HAP-1 (cell line): ENCODE measurements around the gene DDC.

Source experiments
- DNase-seq, 2 experiments: peaks; one replicate each; pipeline ENCODE4 v3.0.0-alpha.2; 2016 to 2020; ENCODE audit warnings: low spot score in 2 of 2
- H3K27me3 ChIP-seq: fragments of 250-450 bp; sonication (Bioruptor Pico); 2 replicates; pipeline ENCODE4 v1.5.1; 2020; ENCODE audit warnings: low read depth, mild to moderate bottlenecking, moderate library complexity
- H3K36me3 ChIP-seq: fragments of 250-450 bp; sonication (Bioruptor Pico); replicated peaks from 2 replicates; pipeline ENCODE4 v1.5.1; 2020; ENCODE audit warnings: mild to moderate bottlenecking
- H3K4me1 ChIP-seq: fragments of 250-450 bp; sonication (Bioruptor Pico); 2 replicates; pipeline ENCODE4 v1.5.1; 2020; ENCODE audit warnings: mild to moderate bottlenecking
- H3K4me3 ChIP-seq: fragments of 250-450 bp; sonication (Bioruptor Pico); 2 replicates; pipeline ENCODE4 v1.5.1; 2020; ENCODE audit warnings: mild to moderate bottlenecking, moderate library complexity
- H3K9me3 ChIP-seq: fragments of 250-450 bp; sonication (Bioruptor Pico); 2 replicates; pipeline ENCODE4 v1.5.1; 2020; ENCODE audit warnings: mild to moderate bottlenecking, moderate library complexity
- in situ Hi-C: fragments of 300-500 bp; cut with MboI; formaldehyde crosslinking; loops from 3 replicates; pipeline ENCODE4 v1.14.3; 2020; ENCODE audit warnings: low sequenced_read_pairs, inconsistent platforms, mixed read lengths

The DDC gene

DNA sequence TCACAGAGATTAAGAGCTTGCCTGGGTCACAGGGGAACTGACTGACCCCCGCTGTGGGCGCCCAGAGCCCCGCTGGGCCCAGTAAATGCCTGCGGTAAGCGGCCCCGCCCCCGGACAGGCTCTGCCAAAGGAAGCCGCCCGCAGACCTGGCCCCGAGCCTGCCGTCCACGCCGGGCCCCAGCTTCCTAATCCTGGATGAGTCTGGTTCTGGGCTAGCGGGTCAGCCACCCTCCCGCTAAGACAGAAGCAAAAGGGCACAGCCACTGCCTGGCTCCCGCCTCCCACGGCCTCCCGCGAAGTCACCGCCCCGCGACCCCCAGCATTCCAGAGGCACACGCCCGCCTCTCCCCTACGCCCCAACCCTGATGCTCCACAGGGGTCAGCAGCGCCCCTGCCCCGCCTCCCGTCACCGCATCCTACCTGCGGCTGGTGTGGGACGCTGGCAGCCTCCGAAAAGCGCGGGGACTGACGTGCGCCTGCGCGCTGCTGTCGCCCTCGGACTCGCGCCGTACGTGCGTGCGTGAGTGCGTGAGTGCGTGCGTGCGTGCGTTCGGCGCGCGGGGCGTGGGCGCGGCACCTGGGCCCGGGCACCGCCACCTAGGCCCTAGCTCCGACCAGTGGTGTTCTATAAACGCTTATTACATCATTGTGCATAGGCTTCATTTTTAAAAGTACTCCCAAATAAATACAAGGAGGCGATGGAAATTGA lies 115.2 kb downstream of the DDC start, which contains the start of gene FIGNL1:
Gene FIGNL1 (minus strand): TSS at position 470 of the 709 bp plus-strand sequence. CDS start 3,063 bp downstream, outside the sequence.
- H3K4me1 ChIP-seq: peaks cover 14% of the 10 kb centered on the region
- peaks cover 25% of the 10 kb centered on the region for H3K36me3 ChIP-seq
- no peaks in the 10 kb centered on the region for H3K9me3 ChIP-seq
- H3K27me3 ChIP-seq: no peaks in the 10 kb centered on the region
- in situ Hi-C loops: loop anchor here (25.0 kb wide), 1 partner anchor 912 kb away; no protein-coding TSS in a partner anchor
- H3K4me3 ChIP-seq: peak within 1 kb of the TSS; percentile 75
- DNase-seq: peak; percentile 68 to 81

DNA sequence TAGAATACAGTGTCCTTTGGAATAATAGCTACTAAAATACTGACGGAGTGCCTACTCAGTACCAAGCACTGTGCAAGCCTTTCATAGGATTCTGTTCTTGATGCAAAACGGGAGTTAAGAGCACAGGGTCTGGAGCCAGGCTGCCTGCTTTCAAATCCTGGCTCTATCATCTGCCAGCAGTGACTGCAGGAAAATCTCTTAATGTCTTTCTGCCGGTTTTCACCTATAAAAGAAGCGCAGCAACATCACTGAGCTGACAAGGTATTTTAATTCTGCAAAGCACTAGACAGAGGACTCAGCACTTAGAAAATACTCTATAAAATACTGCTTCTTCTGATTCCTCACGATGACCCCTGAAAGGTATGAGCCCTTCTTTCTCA lies 115.7 kb downstream of the DDC start:
- Histone ChIP-seq H3K4me1 (peaks cover 14% of the 10 kb centered on the region), H3K27me3 (no peaks in the 10 kb centered on the region), H3K4me3 (peak overlapping the region; percentile 75), H3K36me3 (peaks cover 30% of the 10 kb centered on the region), H3K9me3 (no peaks in the 10 kb centered on the region)
- in situ Hi-C loops: no loop called here
- DNase-seq: no peak

DNA sequence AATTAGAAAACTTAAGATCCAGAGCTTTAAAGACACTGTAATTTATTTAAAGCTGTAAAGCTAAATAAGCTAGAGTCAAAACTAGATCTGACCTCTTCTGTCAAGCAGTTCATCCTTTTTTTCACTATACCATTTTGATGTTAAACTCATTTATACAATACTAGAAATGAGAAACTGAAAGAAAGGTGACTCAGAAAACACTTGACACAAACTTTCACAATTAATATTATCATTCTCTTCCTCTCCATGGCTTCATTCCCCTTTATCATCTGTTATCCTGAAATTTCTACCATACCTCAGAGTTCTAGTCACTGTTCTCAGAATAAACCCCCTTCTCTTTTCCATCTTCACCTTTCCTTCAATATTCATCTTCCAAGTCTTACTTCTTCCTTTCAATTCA lies 116.4 kb downstream of the DDC start:
- H3K4me3 ChIP-seq: no peak overlapping the region; the same call in 1 of the 2 replicates
- H3K9me3 ChIP-seq: no peaks in the 10 kb centered on the region
- peaks cover 14% of the 10 kb centered on the region for H3K4me1 ChIP-seq
- in situ Hi-C loops: no loop called here
- H3K27me3 ChIP-seq: no peaks in the 10 kb centered on the region
- H3K36me3 ChIP-seq: peaks cover 35% of the 10 kb centered on the region
- no peak for DNase-seq

DNA sequence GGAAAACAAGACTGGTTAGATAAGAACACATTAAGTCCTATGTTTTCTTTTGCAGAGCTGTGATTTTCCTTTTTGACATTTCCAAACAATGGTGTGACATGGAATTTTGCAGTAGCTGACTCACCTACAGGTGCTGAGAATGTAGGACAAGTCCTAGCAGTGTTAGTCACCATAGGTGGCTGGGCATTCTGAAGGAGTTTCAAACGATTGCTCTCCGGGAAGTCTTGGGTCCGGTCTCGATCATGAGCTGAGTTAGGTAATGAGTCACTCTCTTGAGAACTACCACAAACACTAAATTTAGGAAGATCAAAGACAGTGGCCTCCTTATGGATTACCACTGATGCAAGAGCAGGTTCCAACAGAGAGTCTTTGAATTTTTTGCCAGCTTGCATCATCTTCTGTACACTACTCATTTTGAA lies 118.7 kb downstream of the DDC start:
- H3K4me3 ChIP-seq: no peak overlapping the region
- no peak for DNase-seq
- H3K36me3 ChIP-seq: peaks cover 42% of the 10 kb centered on the region
- no peaks in the 10 kb centered on the region for H3K9me3 ChIP-seq
- in situ Hi-C loops: no loop called here
- H3K4me1 ChIP-seq: peaks cover 14% of the 10 kb centered on the region
- no peaks in the 10 kb centered on the region for H3K27me3 ChIP-seq

DNA sequence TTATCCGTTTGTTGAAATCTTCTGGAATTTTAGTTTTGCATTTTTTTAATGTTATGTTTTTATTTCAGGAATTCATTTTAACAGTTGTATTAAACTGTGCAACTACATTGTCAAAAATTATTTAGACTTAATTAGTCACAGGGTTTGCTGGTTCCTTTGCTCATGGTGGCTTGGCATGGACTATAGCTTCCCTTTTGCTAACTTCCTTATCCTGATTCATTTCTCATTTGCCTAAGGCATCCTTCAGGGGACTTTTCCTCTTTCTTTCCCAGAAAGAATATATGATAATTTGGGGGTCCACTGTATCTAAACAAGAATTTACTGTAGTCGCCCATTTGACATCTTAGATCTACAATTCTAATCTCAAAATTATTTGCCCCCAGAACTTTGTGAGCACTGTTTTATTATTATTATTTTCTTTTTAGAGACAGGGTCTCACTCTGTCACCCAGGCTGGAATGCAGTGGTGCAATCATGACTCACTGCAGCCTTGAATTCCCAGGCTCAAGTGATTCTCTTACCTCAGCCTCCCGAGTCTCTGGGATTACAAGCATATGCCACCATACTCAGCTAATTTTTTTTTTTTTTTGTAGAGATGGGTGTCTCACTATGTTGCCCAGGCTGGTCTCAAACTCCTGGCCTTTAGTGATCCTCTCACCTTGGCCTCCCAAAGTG lies 128.9 kb downstream of the DDC start:
- no peak for DNase-seq
- in situ Hi-C loops: no loop called here
- Histone ChIP-seq H3K4me3 (no peak overlapping the region), H3K9me3 (no peaks in the 10 kb centered on the region), H3K27me3 (no peaks in the 10 kb centered on the region), H3K36me3 (no peaks in the 10 kb centered on the region), H3K4me1 (peaks cover 13% of the 10 kb centered on the region)

DNA sequence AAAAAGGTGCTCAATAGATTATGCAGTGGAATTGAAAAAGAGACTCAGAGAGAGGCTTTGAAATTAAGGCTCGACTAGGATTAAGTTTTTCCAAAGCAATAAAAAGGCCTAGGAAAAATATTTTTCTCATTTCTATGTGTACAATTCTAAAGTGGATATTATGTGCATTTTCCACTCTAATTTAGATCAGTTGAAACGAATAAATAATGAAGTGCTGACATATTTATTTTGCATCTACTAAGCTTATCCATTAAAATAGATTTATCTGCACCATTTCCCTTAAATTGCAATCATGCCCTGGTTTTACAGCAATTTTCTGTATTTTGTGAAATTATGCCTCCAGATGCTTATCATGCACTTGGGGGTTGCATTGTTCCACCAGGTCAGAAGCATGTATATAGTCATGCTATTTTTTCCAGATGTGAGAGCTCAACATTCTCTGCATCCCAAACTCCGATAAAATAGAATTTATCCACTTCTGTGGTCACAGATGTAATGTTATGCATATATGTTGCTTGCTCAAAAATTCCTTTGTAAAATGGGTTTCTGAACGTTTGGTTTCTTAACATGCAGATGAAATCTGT lies 133.4 kb downstream of the DDC start:
- Histone ChIP-seq H3K36me3 (no peaks in the 10 kb centered on the region), H3K4me3 (no peak overlapping the region), H3K27me3 (no peaks in the 10 kb centered on the region), H3K4me1 (peaks cover 17% of the 10 kb centered on the region), H3K9me3 (no peaks in the 10 kb centered on the region)
- peak in 1 of 2 experiments; percentile 63 for DNase-seq
- in situ Hi-C loops: no loop called here

DNA sequence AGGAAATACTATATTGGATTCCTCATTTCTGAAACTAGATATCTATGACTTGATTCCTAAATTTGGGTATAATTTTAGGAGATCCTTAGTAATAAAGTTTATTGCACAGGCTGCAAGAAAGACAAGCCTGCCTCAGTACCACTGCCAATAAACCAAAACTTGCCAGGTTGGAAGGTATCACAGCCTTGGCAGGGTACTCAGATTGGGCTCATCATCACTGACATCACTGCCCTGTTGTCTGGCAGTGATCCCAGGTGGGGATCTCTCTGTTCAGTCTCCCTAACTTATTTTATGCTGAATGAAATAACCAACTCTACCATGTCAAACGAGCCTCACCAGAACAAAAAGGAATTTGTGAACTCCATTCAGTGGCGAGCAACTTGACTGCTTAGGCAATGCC lies 133.9 kb downstream of the DDC start:
- peaks cover 17% of the 10 kb centered on the region for H3K4me1 ChIP-seq
- no peaks in the 10 kb centered on the region for H3K9me3 ChIP-seq
- no peaks in the 10 kb centered on the region for H3K36me3 ChIP-seq
- in situ Hi-C loops: no loop called here
- peak; percentile 35 to 72 for DNase-seq
- H3K27me3 ChIP-seq: no peaks in the 10 kb centered on the region
- no peak overlapping the region for H3K4me3 ChIP-seq

DNA sequence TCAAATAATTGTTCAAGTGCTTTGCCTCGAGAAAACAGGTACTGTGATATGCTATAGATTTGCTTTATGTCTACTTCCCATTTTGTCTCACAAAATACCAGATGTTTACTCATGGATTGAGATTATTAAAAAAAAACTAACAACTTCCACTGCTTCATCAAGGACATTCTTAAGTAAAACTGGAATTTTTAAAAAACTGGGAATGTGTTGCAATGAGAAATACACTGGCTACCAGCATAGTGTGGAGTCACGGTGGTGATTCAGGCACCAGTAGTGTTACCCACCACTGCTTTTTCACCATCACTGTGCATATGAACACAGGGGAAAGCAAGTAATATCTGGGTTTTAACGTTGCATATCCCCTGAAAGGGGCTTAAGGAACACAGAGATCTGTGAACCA lies 136.3 kb downstream of the DDC start:
- in situ Hi-C loops: no loop called here
- Histone ChIP-seq H3K4me3 (no peak overlapping the region), H3K4me1 (peaks cover 17% of the 10 kb centered on the region), H3K36me3 (no peaks in the 10 kb centered on the region), H3K27me3 (no peaks in the 10 kb centered on the region), H3K9me3 (no peaks in the 10 kb centered on the region)
- DNase-seq: no peak

DNA sequence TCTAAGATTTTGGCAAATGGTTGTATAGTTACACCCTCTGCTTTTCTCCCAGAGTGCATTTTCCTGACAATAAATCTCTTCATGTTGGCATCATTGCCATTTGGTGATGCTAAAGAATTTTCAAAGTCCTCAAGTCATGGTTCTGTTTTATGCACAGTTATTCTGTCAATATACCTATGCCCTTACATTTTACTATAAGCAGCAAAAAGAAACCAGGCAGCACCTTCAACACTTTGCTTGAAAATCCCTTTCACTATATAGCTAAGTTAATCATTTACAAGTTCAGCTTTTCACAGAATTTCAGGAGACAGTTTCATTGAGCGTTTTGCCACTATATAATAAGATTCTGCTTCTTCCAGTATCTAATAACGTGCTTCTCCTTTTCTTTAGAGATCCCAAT lies 137.7 kb downstream of the DDC start:
- H3K4me1 ChIP-seq: peaks cover 14% of the 10 kb centered on the region
- H3K36me3 ChIP-seq: no peaks in the 10 kb centered on the region
- H3K9me3 ChIP-seq: no peaks in the 10 kb centered on the region
- in situ Hi-C loops: no loop called here
- DNase-seq: no peak
- no peak overlapping the region for H3K4me3 ChIP-seq
- H3K27me3 ChIP-seq: no peaks in the 10 kb centered on the region

DNA sequence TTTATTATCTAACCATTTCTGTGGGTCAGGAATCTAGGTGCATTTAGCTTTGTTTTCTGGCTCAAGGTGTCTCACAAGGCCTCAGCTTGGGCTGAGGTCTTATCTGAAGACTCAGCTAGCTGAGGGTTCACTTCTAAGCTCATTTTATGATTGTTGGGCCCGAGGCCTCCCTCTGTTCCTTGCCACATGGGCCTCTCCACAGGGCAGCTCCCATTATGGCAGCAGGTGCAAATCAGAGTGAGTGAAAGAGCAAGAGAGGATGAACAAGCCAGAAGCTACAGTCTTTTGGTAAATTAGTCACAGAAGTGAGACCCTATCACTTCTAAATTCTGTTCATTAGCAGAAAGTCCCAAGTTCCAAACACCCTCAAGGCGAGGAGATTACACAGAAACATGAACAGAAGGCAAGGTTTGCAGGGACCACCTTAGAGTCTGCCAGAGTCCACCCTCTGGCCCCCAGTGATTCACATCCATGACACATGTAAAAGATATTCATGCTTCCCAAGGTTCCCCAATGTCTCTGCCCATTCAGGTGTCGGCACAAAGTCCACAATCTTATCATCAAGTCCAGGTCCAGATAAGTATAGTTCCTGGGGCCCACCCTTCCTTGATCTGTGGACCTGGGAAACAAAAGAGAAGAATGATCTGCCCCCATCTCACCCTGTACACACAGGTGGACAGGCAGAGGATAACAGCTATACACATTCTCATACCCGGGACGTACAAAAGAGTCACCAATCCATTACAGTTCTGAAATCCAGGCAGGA lies 138.7 kb downstream of the DDC start:
- H3K36me3 ChIP-seq: no peaks in the 10 kb centered on the region
- DNase-seq: no peak
- H3K9me3 ChIP-seq: no peaks in the 10 kb centered on the region
- peaks cover 4% of the 10 kb centered on the region for H3K4me1 ChIP-seq
- in situ Hi-C loops: no loop called here
- H3K4me3 ChIP-seq: no peak overlapping the region
- no peaks in the 10 kb centered on the region for H3K27me3 ChIP-seq

DNA sequence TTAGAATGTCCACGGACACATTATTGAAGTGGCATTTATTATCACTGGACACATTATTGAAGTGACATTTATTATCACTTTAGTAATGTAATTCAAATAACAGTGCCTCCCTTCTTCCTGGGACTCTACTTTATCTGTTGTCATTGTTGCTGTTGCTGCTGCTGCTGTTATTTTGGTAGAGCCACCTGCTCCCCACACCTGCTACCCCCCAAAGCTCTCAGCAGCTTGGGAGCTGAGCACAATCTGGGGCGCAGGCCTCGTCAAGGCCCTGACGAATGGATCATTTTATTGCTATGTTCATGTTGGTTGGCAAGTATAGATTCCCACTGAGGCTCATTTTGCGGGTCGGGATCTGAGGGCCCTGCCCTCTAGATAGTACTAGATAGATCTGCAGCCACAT lies 139.9 kb downstream of the DDC start:
- no peak overlapping the region for H3K4me3 ChIP-seq
- H3K4me1 ChIP-seq: no peaks in the 10 kb centered on the region
- no peak for DNase-seq
- no peaks in the 10 kb centered on the region for H3K9me3 ChIP-seq
- in situ Hi-C loops: no loop called here
- H3K36me3 ChIP-seq: no peaks in the 10 kb centered on the region
- H3K27me3 ChIP-seq: no peaks in the 10 kb centered on the region

DNA sequence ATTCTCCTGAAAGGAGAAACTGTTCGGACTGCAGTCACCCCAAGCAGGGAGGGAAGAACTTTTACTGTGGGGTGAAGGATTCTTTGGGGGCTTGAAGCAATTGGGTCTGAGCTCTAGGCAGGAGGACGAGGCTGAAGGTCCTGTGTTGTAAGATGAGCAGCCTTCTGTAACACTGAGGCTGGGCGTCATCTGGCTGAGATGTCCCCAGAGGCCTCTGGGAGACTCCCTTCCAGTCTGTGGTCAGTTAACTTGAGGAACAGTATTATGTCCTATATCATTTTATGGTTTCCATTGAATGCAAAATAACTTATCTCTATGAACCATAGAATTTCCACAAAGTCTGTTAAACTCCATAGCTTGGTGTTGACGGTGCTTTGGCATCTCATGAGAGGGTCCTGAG lies 141.3 kb downstream of the DDC start:
- Histone ChIP-seq H3K36me3 (no peaks in the 10 kb centered on the region), H3K4me1 (no peaks in the 10 kb centered on the region), H3K4me3 (no peak overlapping the region), H3K27me3 (no peaks in the 10 kb centered on the region), H3K9me3 (no peaks in the 10 kb centered on the region)
- DNase-seq: no peak
- in situ Hi-C loops: loop anchor here (25.0 kb wide), 1 partner anchor 337 kb away; the partner anchor contains the start of gene ZPBP

DNA sequence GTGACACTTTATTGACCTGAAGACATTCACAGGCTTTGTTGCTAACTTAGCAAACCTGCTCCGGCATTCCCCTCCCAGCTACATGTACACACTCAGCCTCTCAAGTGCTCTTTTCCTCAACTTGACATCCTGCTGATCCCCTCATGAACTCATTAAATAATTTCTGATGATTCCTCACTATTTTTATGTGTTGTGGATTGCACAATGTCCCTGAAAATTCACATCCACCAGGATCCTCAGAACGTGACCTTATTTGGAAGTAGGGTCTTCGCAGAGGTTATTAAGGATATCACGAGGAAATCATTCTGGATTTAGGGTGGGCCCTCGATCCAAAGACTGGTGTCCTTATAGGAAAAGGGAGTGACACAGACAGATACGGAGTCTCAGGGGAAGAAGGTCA lies 142.3 kb downstream of the DDC start:
- H3K36me3 ChIP-seq: no peaks in the 10 kb centered on the region
- H3K27me3 ChIP-seq: no peaks in the 10 kb centered on the region
- H3K9me3 ChIP-seq: no peaks in the 10 kb centered on the region
- H3K4me1 ChIP-seq: no peaks in the 10 kb centered on the region
- H3K4me3 ChIP-seq: no peak overlapping the region
- in situ Hi-C loops: loop anchor here (25.0 kb wide), 1 partner anchor 336 kb away; the partner anchor contains the start of gene ZPBP
- no peak for DNase-seq
